GM12891 (cell line): ENCODE measurements around the gene JAM2.
"Not testable (repeated sequence)": the region's sequence is repeated elsewhere in the genome, so short reads cannot be mapped to it uniquely, and the experiment has no call there.

Experiments
- DNase-seq: peaks from one replicate; pipeline ENCODE4 v3.0.0; 2011; ENCODE audit warnings: low spot score; ENCODE audit not compliant: insufficient read length
- FAIRE-seq: peaks from 2 replicates; lab custom pipeline; 2011; peaks lifted over from hg19 to GRCh38; lab: Jason Lieb, UNC
- PAX5 ChIP-seq: IDR thresholded peaks from 2 replicates; pipeline ENCODE4 v1.6.1; 2011; ENCODE audit warnings: low read length, moderate library complexity, mild to moderate bottlenecking; ENCODE audit not compliant: insufficient read depth, severe bottlenecking
- POLR2A ChIP-seq: IDR thresholded peaks from 2 replicates; pipeline ENCODE4 v1.6.1; 2011; ENCODE audit warnings: low read depth, low read length, control low read depth
- POLR2AphosphoS5 ChIP-seq: IDR thresholded peaks from 2 replicates; pipeline ENCODE4 v1.6.1; 2011; ENCODE audit warnings: low read depth, low read length, control low read depth
- POU2F2 ChIP-seq: IDR thresholded peaks from 2 replicates; pipeline ENCODE4 v1.6.1; 2011; ENCODE audit warnings: low read depth, mild to moderate bottlenecking, control low read depth, low read length, moderate library complexity
- SPI1 ChIP-seq: IDR thresholded peaks from 2 replicates; pipeline ENCODE4 v1.6.1; 2011; ENCODE audit warnings: low read depth, low read length, control low read depth
- TAF1 ChIP-seq: IDR thresholded peaks from 2 replicates; pipeline ENCODE4 v1.6.1; 2011; ENCODE audit warnings: low read depth, low read length, control low read depth

JAM2 gene

GRCh38 chr21:25676451-25676850, 37.4 kb downstream of the JAM2 start:
- DNase-seq (no peak), FAIRE-seq (no peak)
- no peak for TF ChIP-seq PAX5
- no peak for TF ChIP-seq POLR2A
- no peak for TF ChIP-seq SPI1
- no peak for TF ChIP-seq TAF1
- no peak for TF ChIP-seq POLR2AphosphoS5
- TF ChIP-seq POU2F2 = no peak

- TF ChIP-seq POLR2A (no peak), PAX5 (no peak), SPI1 (no peak), POU2F2 (no peak), TAF1 (no peak), POLR2AphosphoS5 (no peak)
- FAIRE-seq (no peak), DNase-seq (no peak)
Measured at GRCh38 chr21:25682382-25682781, 43.3 kb downstream of the JAM2 start.

GRCh38 chr21:25687787-25688186, 48.7 kb downstream of the JAM2 start:
- no peak for FAIRE-seq
- no peak for TF ChIP-seq SPI1
- no peak for TF ChIP-seq PAX5
- TF ChIP-seq POLR2AphosphoS5 = no peak
- TF ChIP-seq POU2F2 = no peak
- TF ChIP-seq TAF1 = no peak
- no peak for TF ChIP-seq POLR2A
- no peak for DNase-seq

- FAIRE-seq (no peak), DNase-seq (no peak)
- TF ChIP-seq SPI1 (no peak), POLR2AphosphoS5 (no peak), POU2F2 (no peak), POLR2A (no peak), PAX5 (no peak), TAF1 (no peak)
Measured at GRCh38 chr21:25688275-25689155, 49.5 kb downstream of the JAM2 start.

- no peak for FAIRE-seq
- DNase-seq = no peak
- TF ChIP-seq SPI1 = no peak
- no peak for TF ChIP-seq POU2F2
- TF ChIP-seq PAX5 = no peak
- TF ChIP-seq POLR2AphosphoS5 = no peak
- TF ChIP-seq TAF1 = no peak
- no peak for TF ChIP-seq POLR2A
Measured at GRCh38 chr21:25689226-25689625, 50.2 kb downstream of the JAM2 start.

GRCh38 chr21:25691976-25692375, 52.9 kb downstream of the JAM2 start:
- DNase-seq (no peak), FAIRE-seq (no peak)
- TF ChIP-seq TAF1 (no peak), PAX5 (no peak), POLR2A (no peak), SPI1 (no peak), POU2F2 (no peak), POLR2AphosphoS5 (no peak)

- DNase-seq, FAIRE-seq: not testable (repeated sequence)
Measured at GRCh38 chr21:25695461-25695860, 56.4 kb downstream of the JAM2 start.

- FAIRE-seq = no peak
- TF ChIP-seq POLR2A (no peak), PAX5 (no peak), SPI1 (no peak), POLR2AphosphoS5 (no peak), TAF1 (no peak), POU2F2 (no peak)
- no peak for DNase-seq
Measured at GRCh38 chr21:25700741-25701140, 61.7 kb downstream of the JAM2 start.

- DNase-seq (no peak), FAIRE-seq (no peak)
- no peak for TF ChIP-seq PAX5
- no peak for TF ChIP-seq POLR2A
- TF ChIP-seq POLR2AphosphoS5 = no peak
- TF ChIP-seq TAF1 = no peak
- TF ChIP-seq SPI1 = no peak
- no peak for TF ChIP-seq POU2F2
Measured at GRCh38 chr21:25701529-25701928, 62.5 kb downstream of the JAM2 start.

GRCh38 chr21:25708467-25709065, 69.5 kb downstream of the JAM2 start:
- FAIRE-seq (peak; percentile 54), DNase-seq (no peak)
- TF ChIP-seq PAX5 = no peak
- TF ChIP-seq SPI1 = no peak
- TF ChIP-seq POU2F2 = no peak
- no peak for TF ChIP-seq POLR2AphosphoS5
- TF ChIP-seq TAF1 = no peak
- no peak for TF ChIP-seq POLR2A
